ENCODE results near the gene NBAS. TPM values are rescaled to one million over a fixed set of nuclear protein-coding genes. Genes with fewer than 3 reads are reported as not detected.

The NBAS gene
- total RNA-seq, 3 donors from 2014 or later (not counting 1 experiment from before 2014, with no cell fraction given), result 27.8 to 34.7 (median 29.2) TPM

DNA sequence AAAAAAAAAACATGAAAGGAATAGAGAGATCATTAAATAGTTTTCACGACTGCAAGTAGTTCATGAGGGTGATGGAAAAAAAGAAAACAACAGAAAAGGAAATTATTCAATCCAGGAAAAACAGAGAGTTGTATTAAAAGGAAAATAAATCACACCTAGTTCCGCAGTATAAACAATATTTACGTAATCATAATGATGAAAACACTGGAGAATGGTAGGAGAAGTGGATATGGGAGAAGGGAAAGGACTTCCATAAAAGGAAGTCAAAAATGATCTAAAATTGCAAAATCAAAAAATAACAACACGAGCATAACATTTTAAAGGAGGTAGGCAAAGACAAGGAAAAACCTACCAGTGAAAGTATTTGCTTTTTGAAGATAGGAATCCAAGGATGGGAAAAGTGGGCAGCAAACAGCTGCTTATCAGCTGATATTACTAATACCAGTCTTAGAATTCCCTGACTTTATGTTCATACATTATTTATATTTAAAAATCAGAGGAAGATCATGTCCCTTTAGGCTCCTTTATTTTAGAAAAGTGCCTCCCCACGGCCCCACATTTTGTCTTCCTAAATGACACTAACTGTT, 160.8 kb downstream of the NBAS start:
- 100% methylated on average over 2 of the region's 5 CpGs for WGBS (ENCODE audit: insufficient coverage)
- TF ChIP-seq, protein P1, sequence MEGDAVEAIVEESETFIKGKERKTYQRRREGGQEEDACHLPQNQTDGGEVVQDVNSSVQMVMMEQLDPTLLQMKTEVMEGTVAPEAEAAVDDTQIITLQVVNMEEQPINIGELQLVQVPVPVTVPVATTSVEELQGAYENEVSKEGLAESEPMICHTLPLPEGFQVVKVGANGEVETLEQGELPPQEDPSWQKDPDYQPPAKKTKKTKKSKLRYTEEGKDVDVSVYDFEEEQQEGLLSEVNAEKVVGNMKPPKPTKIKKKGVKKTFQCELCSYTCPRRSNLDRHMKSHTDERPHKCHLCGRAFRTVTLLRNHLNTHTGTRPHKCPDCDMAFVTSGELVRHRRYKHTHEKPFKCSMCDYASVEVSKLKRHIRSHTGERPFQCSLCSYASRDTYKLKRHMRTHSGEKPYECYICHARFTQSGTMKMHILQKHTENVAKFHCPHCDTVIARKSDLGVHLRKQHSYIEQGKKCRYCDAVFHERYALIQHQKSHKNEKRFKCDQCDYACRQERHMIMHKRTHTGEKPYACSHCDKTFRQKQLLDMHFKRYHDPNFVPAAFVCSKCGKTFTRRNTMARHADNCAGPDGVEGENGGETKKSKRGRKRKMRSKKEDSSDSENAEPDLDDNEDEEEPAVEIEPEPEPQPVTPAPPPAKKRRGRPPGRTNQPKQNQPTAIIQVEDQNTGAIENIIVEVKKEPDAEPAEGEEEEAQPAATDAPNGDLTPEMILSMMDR (IDR thresholded peaks at IDR 0.05), result no peak
- DNase-seq (no peak), ATAC-seq (no peak)
- Mint-ChIP-seq H3K4me3 (no peak overlapping the region), H3K27me3 (ENCODE audit: low read depth in 2 of 2) (no peaks in the 10 kb centered on the region), H3K4me1 (no peaks in the 10 kb centered on the region), H3K27ac (no peak overlapping the region), H3K36me3 (peaks cover 7% of the 10 kb centered on the region), H3K9me3 (no peaks in the 10 kb centered on the region)
- intact Hi-C loops (cut with micrococcal nuclease), result no loop called here
- Histone ChIP-seq H3K4me3 (ENCODE audit: low read length) (no peak overlapping the region), H3K27me3 (ENCODE audit: control insufficient read depth, insufficient read depth, low read length) (no peaks in the 10 kb centered on the region), H3K9me3 (ENCODE audit: control insufficient read depth, insufficient read depth, low read length) (no peaks in the 10 kb centered on the region), H3K27ac (ENCODE audit: low read length) (no peak overlapping the region), H3K36me3 (ENCODE audit: control insufficient read depth, insufficient read depth, low read length) (peaks cover 14% of the 10 kb centered on the region), H3K4me1 (ENCODE audit: control insufficient read depth, insufficient read depth, low read length) (no peaks in the 10 kb centered on the region)

- 100% methylated on average over 1 of the region's 1 CpG for WGBS (ENCODE audit: insufficient coverage)
- intact Hi-C loops (cut with micrococcal nuclease), result no loop called here
- TF ChIP-seq, protein P1 (IDR thresholded peaks at IDR 0.05), result no peak
Observed at GRCh38 chr2:15399241-15399640, 161.9 kb downstream of the NBAS start.

DNA sequence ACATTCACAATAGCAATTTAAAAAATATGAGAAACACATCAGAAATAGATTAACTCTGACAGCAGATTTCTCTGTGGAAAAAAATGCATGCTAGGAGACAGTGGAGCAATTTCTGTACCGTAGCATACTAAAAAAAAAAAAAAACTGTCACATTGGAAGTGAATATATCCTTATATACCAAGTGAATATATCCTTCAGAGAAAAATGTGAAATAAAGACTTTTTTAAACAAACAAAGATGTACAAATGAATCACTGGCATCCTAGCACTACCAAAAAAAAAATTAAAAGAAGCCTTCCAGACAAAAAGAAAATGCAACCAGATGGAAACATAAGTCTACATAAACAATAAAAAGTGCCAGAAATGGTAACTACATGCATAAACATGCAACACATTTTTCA, 169.4 kb downstream of the NBAS start:
- H3K27ac Mint-ChIP-seq, result no peak overlapping the region
- Histone ChIP-seq H3K27ac (ENCODE audit: low read length) (no peak overlapping the region), H3K9me3 (ENCODE audit: control insufficient read depth, insufficient read depth, low read length) (no peaks in the 10 kb centered on the region), H3K27me3 (ENCODE audit: control insufficient read depth, insufficient read depth, low read length) (no peaks in the 10 kb centered on the region), H3K4me3 (ENCODE audit: low read length) (no peak overlapping the region), H3K36me3 (ENCODE audit: control insufficient read depth, insufficient read depth, low read length) (peaks cover 19% of the 10 kb centered on the region), H3K4me1 (ENCODE audit: control insufficient read depth, insufficient read depth, low read length) (no peaks in the 10 kb centered on the region)
- TF ChIP-seq, protein P1 (IDR thresholded peaks at IDR 0.05), result no peak
- no peak for ATAC-seq
- no peak overlapping the region for H3K4me3 Mint-ChIP-seq
- no peaks in the 10 kb centered on the region for H3K4me1 Mint-ChIP-seq
- no peaks in the 10 kb centered on the region for H3K27me3 Mint-ChIP-seq (ENCODE audit: low read depth in 2 of 2)
- no peak for DNase-seq
- intact Hi-C loops (cut with micrococcal nuclease), result no loop called here
- WGBS (ENCODE audit: insufficient coverage), result no CpG with 5 or more reads among the region's 1 CpG
- no peaks in the 10 kb centered on the region for H3K9me3 Mint-ChIP-seq
- peaks cover 21% of the 10 kb centered on the region for H3K36me3 Mint-ChIP-seq

More at GRCh38 chr2:15399241-15399640, 161.9 kb downstream of the NBAS start:
- Mint-ChIP-seq H3K9me3 (no peaks in the 10 kb centered on the region), H3K27me3 (ENCODE audit: low read depth in 2 of 2) (no peaks in the 10 kb centered on the region), H3K4me1 (no peaks in the 10 kb centered on the region), H3K36me3 (peaks cover 7% of the 10 kb centered on the region), H3K4me3 (no peak overlapping the region), H3K27ac (no peak overlapping the region)
- Histone ChIP-seq H3K4me1 (ENCODE audit: control insufficient read depth, insufficient read depth, low read length) (no peaks in the 10 kb centered on the region), H3K4me3 (ENCODE audit: low read length) (no peak overlapping the region), H3K27ac (ENCODE audit: low read length) (no peak overlapping the region), H3K36me3 (ENCODE audit: control insufficient read depth, insufficient read depth, low read length) (peaks cover 17% of the 10 kb centered on the region), H3K9me3 (ENCODE audit: control insufficient read depth, insufficient read depth, low read length) (no peaks in the 10 kb centered on the region), H3K27me3 (ENCODE audit: control insufficient read depth, insufficient read depth, low read length) (no peaks in the 10 kb centered on the region)
- ATAC-seq (no peak), DNase-seq (no peak)

GRCh38 chr2:15389895-15390294, 171.2 kb downstream of the NBAS start:
- H3K4me3 Mint-ChIP-seq, result no peak overlapping the region
- H3K27ac ChIP-seq (ENCODE audit: low read length), result no peak overlapping the region
- H3K36me3 ChIP-seq (ENCODE audit: control insufficient read depth, insufficient read depth, low read length), result peaks cover 14% of the 10 kb centered on the region
- ATAC-seq (no peak), DNase-seq (no peak)
- H3K9me3 Mint-ChIP-seq, result no peaks in the 10 kb centered on the region
- peaks cover 21% of the 10 kb centered on the region for H3K36me3 Mint-ChIP-seq
- H3K27me3 ChIP-seq (ENCODE audit: control insufficient read depth, insufficient read depth, low read length), result no peaks in the 10 kb centered on the region
- no peak overlapping the region for H3K27ac Mint-ChIP-seq
- no peaks in the 10 kb centered on the region for H3K4me1 ChIP-seq (ENCODE audit: control insufficient read depth, insufficient read depth, low read length)
- 93% methylated on average over 3 of the region's 3 CpGs for WGBS (ENCODE audit: insufficient coverage)
- TF ChIP-seq, protein P1 (IDR thresholded peaks at IDR 0.05), result no peak
- no peaks in the 10 kb centered on the region for H3K4me1 Mint-ChIP-seq
- H3K9me3 ChIP-seq (ENCODE audit: control insufficient read depth, insufficient read depth, low read length), result no peaks in the 10 kb centered on the region
- intact Hi-C loops (cut with micrococcal nuclease), result no loop called here
- no peak overlapping the region for H3K4me3 ChIP-seq (ENCODE audit: low read length)
- H3K27me3 Mint-ChIP-seq (ENCODE audit: low read depth in 2 of 2), result no peaks in the 10 kb centered on the region

All from natural killer cell (primary cell).